Measurements from ENCODE around the gene COL4A3.
A peak's percentile ranks its signal among the peaks of the same experiment; 100 is the strongest.
"Not testable (repeated sequence)": the region's sequence is repeated elsewhere in the genome, so short reads cannot be mapped to it uniquely, and the experiment has no call there.

COL4A3 gene

GRCh38 chr2:227206406-227206805 lies 42.0 kb downstream of the COL4A3 start:
- no peak for DNase-seq (ENCODE audit: low read depth, low spot score)

GRCh38 chr2:227207573-227207972 lies 43.1 kb downstream of the COL4A3 start:
- DNase-seq (ENCODE audit: low read depth, low spot score), result no peak

- no peak for DNase-seq (ENCODE audit: low read depth, low spot score)
Observed at GRCh38 chr2:227214622-227215041, 50.2 kb downstream of the COL4A3 start.

- no peak for DNase-seq (ENCODE audit: low read depth, low spot score)
Observed at GRCh38 chr2:227219312-227220105, 55.1 kb downstream of the COL4A3 start.

- no peak for DNase-seq (ENCODE audit: low read depth, low spot score)
Observed at GRCh38 chr2:227221120-227221519, 56.7 kb downstream of the COL4A3 start.

GRCh38 chr2:227222292-227222691 lies 57.9 kb downstream of the COL4A3 start:
- no peak for DNase-seq (ENCODE audit: low read depth, low spot score)

- DNase-seq (ENCODE audit: low read depth, low spot score), result not testable (repeated sequence)
Observed at GRCh38 chr2:227225641-227226040, 61.2 kb downstream of the COL4A3 start.

- DNase-seq (ENCODE audit: low read depth, low spot score), result no peak
Observed at GRCh38 chr2:227228061-227228667, 63.7 kb downstream of the COL4A3 start.

GRCh38 chr2:227230151-227230550 lies 65.7 kb downstream of the COL4A3 start:
- DNase-seq (ENCODE audit: low read depth, low spot score), result no peak

- no peak for DNase-seq (ENCODE audit: low read depth, low spot score)
Observed at GRCh38 chr2:227234429-227234828, 70.0 kb downstream of the COL4A3 start.

- no peak for DNase-seq (ENCODE audit: low read depth, low spot score)
Observed at GRCh38 chr2:227237786-227238185, 73.4 kb downstream of the COL4A3 start.

GRCh38 chr2:227238238-227239237 lies 74.1 kb downstream of the COL4A3 start:
- peak; percentile 28 for DNase-seq (ENCODE audit: low read depth, low spot score)

- no peak for DNase-seq (ENCODE audit: low read depth, low spot score)
Observed at GRCh38 chr2:227241005-227241404, 76.6 kb downstream of the COL4A3 start.

GRCh38 chr2:227248876-227249275 lies 84.5 kb downstream of the COL4A3 start:
- DNase-seq (ENCODE audit: low read depth, low spot score), result no peak

- DNase-seq (ENCODE audit: low read depth, low spot score), result no peak
Observed at GRCh38 chr2:227252831-227253230, 88.4 kb downstream of the COL4A3 start.

GRCh38 chr2:227256605-227257004 lies 92.2 kb downstream of the COL4A3 start:
- no peak for DNase-seq (ENCODE audit: low read depth, low spot score)

- no peak for DNase-seq (ENCODE audit: low read depth, low spot score)
Observed at GRCh38 chr2:227257820-227258219, 93.4 kb downstream of the COL4A3 start.

- no peak for DNase-seq (ENCODE audit: low read depth, low spot score)
Observed at GRCh38 chr2:227260041-227260440, 95.6 kb downstream of the COL4A3 start.

GRCh38 chr2:227267410-227268115 lies 103.1 kb downstream of the COL4A3 start:
- DNase-seq (ENCODE audit: low read depth, low spot score), result no peak

GRCh38 chr2:227280895-227281294 lies 116.5 kb downstream of the COL4A3 start:
- no peak for DNase-seq (ENCODE audit: low read depth, low spot score)

GRCh38 chr2:227285741-227286236 lies 121.4 kb downstream of the COL4A3 start:
- no peak for DNase-seq (ENCODE audit: low read depth, low spot score)
